ENCODE data around the gene NDUFS4.

GRCh38 chr5:53515988-53516387 is 44.5 kb upstream of the NDUFS4 start:
- no peak for TF ChIP-seq EZH2 (IDR thresholded peaks at IDR 0.05; ENCODE audit: low read depth)
- no peak for TF ChIP-seq CTCF (conservative IDR thresholded peaks at IDR 0.05)

Measured in PC-9 (cell line).